IMR-90 (cell line): ENCODE data around the gene SLC6A17. TPM values are rescaled to one million over a fixed set of nuclear protein-coding genes. Genes with fewer than 3 reads are reported as not detected.

Experiments
- ATAC-seq: fragments of 200-7000 bp; cut with Tn5 transposase; 2 replicates; pipeline ENCODE4 v1.9.1; 2020; ENCODE audit warnings: low read depth, mild to moderate bottlenecking, moderate library complexity
- BruUV-seq: library from RNA; stranded (reverse); fragments of 400-500 nt; replicated peaks from 2 replicates; lab custom pipeline; 2021; lab: Mats Ljungman, UMichigan
- CTCF ChIA-PET: fragments of 300-600 bp; formaldehyde crosslinking; extraction: SDS; loops from one replicate; lab custom pipeline; 2021; ENCODE audit warnings: antibody characterized with exemption; lab: Yijun Ruan, JAX
- POLR2A ChIA-PET: fragments of 300-600 bp; sonication (Branson Sonifier 250); formaldehyde crosslinking; loops from one replicate; lab custom pipeline; 2022; ENCODE audit warnings: antibody characterized with exemption; ENCODE audit not compliant: unreplicated experiment; lab: Charles Lee
- DNase-seq: peaks from one replicate; pipeline ENCODE4 v3.0.0; 2013
- H2AFZ ChIP-seq: replicated peaks from 2 replicates; pipeline ENCODE3; 2013; ENCODE audit warnings: low read length, mild to moderate bottlenecking; ENCODE audit not compliant: poor library complexity
- H2AK5ac ChIP-seq: 2 replicates; pipeline ENCODE4 v1.6.1; 2013; ENCODE audit warnings: low read depth, low read length, inconsistent platforms
- H2AK9ac ChIP-seq: replicated peaks from 2 replicates; pipeline ENCODE3; 2013; ENCODE audit warnings: mild to moderate bottlenecking, low read depth, low read length, moderate library complexity; ENCODE audit not compliant: poor library complexity
- H2BK120ac ChIP-seq: 2 replicates; pipeline ENCODE4 v1.6.1; 2013; ENCODE audit warnings: low read depth, low read length, inconsistent platforms
- H2BK15ac ChIP-seq: 3 replicates; pipeline ENCODE4 v1.6.1; 2013; ENCODE audit warnings: low read depth, low read length, inconsistent platforms
- H2BK20ac ChIP-seq: 2 replicates; pipeline ENCODE4 v1.6.1; 2013; ENCODE audit warnings: low read depth, mild to moderate bottlenecking, inconsistent platforms, low read length, moderate library complexity
- H2BK5ac ChIP-seq: 2 replicates; pipeline ENCODE4 v1.6.1; 2013; ENCODE audit warnings: mild to moderate bottlenecking, low read depth, low read length, inconsistent platforms; ENCODE audit not compliant: poor library complexity, severe bottlenecking
- H3K14ac ChIP-seq: replicated peaks from 2 replicates; pipeline ENCODE4 v1.6.1; 2013; ENCODE audit warnings: low read depth, low read length, inconsistent platforms
- H3K18ac ChIP-seq: 2 replicates; pipeline ENCODE4 v1.6.1; 2013; ENCODE audit warnings: low read depth, low read length, control low read depth
- H3K23ac ChIP-seq: 2 replicates; pipeline ENCODE4 v1.6.1; 2013; ENCODE audit warnings: low read depth, low read length, inconsistent platforms
- H3K27ac ChIP-seq: 2 replicates; pipeline ENCODE4 v1.5.1; 2013; ENCODE audit warnings: mild to moderate bottlenecking, control low read depth, low read length; ENCODE audit not compliant: insufficient read depth
- H3K27me3 ChIP-seq: 2 replicates; pipeline ENCODE4 v1.6.1; 2013; ENCODE audit warnings: low read length; ENCODE audit not compliant: control insufficient read depth, insufficient read depth
- H3K36me3 ChIP-seq: 2 replicates; pipeline ENCODE4 v1.6.1; 2013; ENCODE audit warnings: low read length, mixed read lengths; ENCODE audit not compliant: control insufficient read depth, insufficient read depth
- H3K4ac ChIP-seq: 2 replicates; pipeline ENCODE4 v1.6.1; 2013; ENCODE audit warnings: low read depth, low read length, inconsistent platforms
- H3K4me1 ChIP-seq: 2 replicates; pipeline ENCODE4 v1.6.1; 2013; ENCODE audit warnings: low read length, mixed read lengths; ENCODE audit not compliant: control insufficient read depth, insufficient read depth
- H3K4me2 ChIP-seq: 2 replicates; pipeline ENCODE4 v1.6.1; 2013; ENCODE audit warnings: low read depth, mild to moderate bottlenecking, control low read depth, low read length, moderate library complexity
- H3K4me3 ChIP-seq: 2 replicates; pipeline ENCODE4 v1.5.1; 2013; ENCODE audit warnings: low read depth, mild to moderate bottlenecking, control low read depth, low read length, moderate library complexity; ENCODE audit not compliant: insufficient read depth
- H3K56ac ChIP-seq: 2 replicates; pipeline ENCODE4 v1.6.1; 2013; ENCODE audit warnings: low read length, inconsistent platforms; ENCODE audit not compliant: insufficient read depth; ENCODE audit errors: extremely low read depth
- H3K79me1 ChIP-seq, 2 experiments: 2 replicates each; pipeline ENCODE4 v1.6.1; 2013; ENCODE audit warnings: low read length in 2 of 2, inconsistent platforms in 1 of 2, low read depth in 1 of 2
- H3K9ac ChIP-seq: 2 replicates; pipeline ENCODE4 v1.6.1; 2013; ENCODE audit warnings: low read depth, low read length, control low read depth
- H3K9me1 ChIP-seq: 2 replicates; pipeline ENCODE4 v1.6.1; 2013; ENCODE audit warnings: low read length, inconsistent platforms; ENCODE audit not compliant: insufficient read depth
- H3K9me3 ChIP-seq: 2 replicates; pipeline ENCODE4 v1.6.1; 2013; ENCODE audit warnings: low read length; ENCODE audit not compliant: control insufficient read depth, insufficient read depth
- H4K20me1 ChIP-seq: 2 replicates; pipeline ENCODE4 v1.6.1; 2013; ENCODE audit warnings: low read length, inconsistent platforms; ENCODE audit not compliant: insufficient read depth
- H4K5ac ChIP-seq: 2 replicates; pipeline ENCODE4 v1.6.1; 2013; ENCODE audit warnings: mild to moderate bottlenecking, low read depth, low read length, control low read depth
- H4K8ac ChIP-seq, 2 experiments: 2 replicates each; pipeline ENCODE4 v1.6.1; 2013; ENCODE audit warnings: low read depth in 2 of 2, low read length in 2 of 2, control low read depth in 1 of 2, inconsistent platforms in 1 of 2
- H4K91ac ChIP-seq: 2 replicates; pipeline ENCODE4 v1.6.1; 2013; ENCODE audit warnings: low read depth, low read length, inconsistent platforms; ENCODE audit not compliant: insufficient read depth
- CEBPB ChIP-seq: IDR thresholded peaks from 2 replicates; pipeline ENCODE4 v1.6.1; 2012; ENCODE audit warnings: low read depth, low read length, improper control_type of control experiment
- CHD1 ChIP-seq: IDR thresholded peaks from 2 replicates; pipeline ENCODE4 v1.6.1; 2012; ENCODE audit warnings: low read depth, low read length, improper control_type of control experiment
- CTCF ChIP-seq: conservative IDR thresholded peaks from 2 replicates; pipeline ENCODE4 v1.5.1; 2012; ENCODE audit warnings: mild to moderate bottlenecking, low read depth, low read length, improper control_type of control experiment
- ELK1 ChIP-seq: fragments of 150-350 bp; IDR thresholded peaks from 2 replicates; pipeline ENCODE4 v1.6.1; 2016; ENCODE audit warnings: low read depth, mild to moderate bottlenecking, low read length, moderate library complexity, borderline replicate concordance
- FOS ChIP-seq: fragments of 150-350 bp; IDR thresholded peaks from 2 replicates; pipeline ENCODE4 v1.6.1; 2016; ENCODE audit warnings: low read depth, low read length
- MAFK ChIP-seq: IDR thresholded peaks from 2 replicates; pipeline ENCODE4 v1.6.1; 2012; ENCODE audit warnings: low read depth, low read length, improper control_type of control experiment
- MAZ ChIP-seq: IDR thresholded peaks from 2 replicates; pipeline ENCODE4 v1.6.1; 2012; ENCODE audit warnings: low read depth, mild to moderate bottlenecking, low read length, improper control_type of control experiment, moderate library complexity, borderline replicate concordance
- MXI1 ChIP-seq: IDR thresholded peaks from 2 replicates; pipeline ENCODE4 v1.6.1; 2012; ENCODE audit warnings: low read depth, mild to moderate bottlenecking, low read length, moderate library complexity, borderline replicate concordance
- POLR2A ChIP-seq: IDR thresholded peaks from 2 replicates; pipeline ENCODE4 v1.6.1; 2012; ENCODE audit warnings: mild to moderate bottlenecking, low read depth, low read length
- RAD21 ChIP-seq: IDR thresholded peaks from 2 replicates; pipeline ENCODE4 v1.6.1; 2012; ENCODE audit warnings: low read length, improper control_type of control experiment
- RCOR1 ChIP-seq: IDR thresholded peaks from 2 replicates; pipeline ENCODE4 v1.6.1; 2012; ENCODE audit warnings: mild to moderate bottlenecking, low read length, improper control_type of control experiment; ENCODE audit not compliant: insufficient replicate concordance
- SMC3 ChIP-seq: fragments of 150-350 bp; IDR thresholded peaks from 2 replicates; pipeline ENCODE4 v1.6.1; 2016; ENCODE audit warnings: low read depth, mild to moderate bottlenecking, antibody characterized with exemption, low read length, moderate library complexity
- USF2 ChIP-seq: fragments of 150-350 bp; IDR thresholded peaks from 2 replicates; pipeline ENCODE4 v1.6.1; 2017; ENCODE audit warnings: mild to moderate bottlenecking, antibody characterized with exemption, low read length, low read depth
- WGBS, 2 experiments: methylation state at CpG; one replicate each; pipeline versions ENCODE4 v1.1.5 to v1.1.7; 2013; ENCODE audit warnings: missing lambda C conversion rate in 2 of 2; ENCODE audit not compliant: insufficient read length in 1 of 2; ENCODE audit errors: extremely low coverage in 2 of 2; 5-methylcytosine and 5-hydroxymethylcytosine counted together
- dilution Hi-C: fragments of 300-500 bp; cut with HindIII; formaldehyde crosslinking; loops from one replicate; pipeline ENCODE4 v1.14.3; 2018; ENCODE audit warnings: low sequenced_read_pairs; ENCODE audit not compliant: unreplicated experiment
- in situ Hi-C: fragments of 300-500 bp; cut with MboI; formaldehyde crosslinking; loops from 3 replicates; pipeline ENCODE4 v1.14.3; 2019; ENCODE audit warnings: low sequenced_read_pairs, inconsistent platforms, mixed read lengths
- intact Hi-C: fragments of 100-400 bp; cut with micrococcal nuclease; formaldehyde crosslinking; loops from 2 replicates; pipeline ENCODE4 v1.10.0; 2022
- polyA plus RNA-seq, 3 experiments: library from polyadenylated mRNA; depleted of rRNA; stranded (reverse); fragments of >200 nt; gene quantifications; 2 replicates each; pipeline ENCODE4 v1.2.3, GENCODE V29; 2012; ENCODE audit warnings: low replicate concordance in 1 of 3
- total RNA-seq: library from RNA; depleted of rRNA; stranded (reverse); fragments of >200 nt; gene quantifications from 2 replicates; pipeline ENCODE4 v1.2.3, GENCODE V29; 2012

Gene SLC6A17
- total and polyA plus RNA-seq, 2 of the 4 experiments (the other 2 are of a cell fraction) = 0.54 to 0.82 TPM

GRCh38 chr1:110119843-110120242 is 30.5 kb upstream of the SLC6A17 start:
- Histone ChIP-seq H3K4ac (no peak overlapping the region), H3K14ac (no peak overlapping the region), H2BK120ac (no peak overlapping the region), H3K9me1 (no peaks in the 10 kb centered on the region), H3K9me3 (no peaks in the 10 kb centered on the region; the same call in 1 of the 2 replicates), H3K36me3 (no peaks in the 10 kb centered on the region), H2BK20ac (no peak overlapping the region), H3K27me3 (peaks cover 21% of the 10 kb centered on the region), H3K4me3 (no peak overlapping the region), H2AK9ac (no peak overlapping the region), H3K56ac (no peak overlapping the region), H2BK5ac (no peak overlapping the region), H3K27ac (no peak overlapping the region), H3K4me2 (no peak overlapping the region), H3K4me1 (no peaks in the 10 kb centered on the region), H3K9ac (no peak overlapping the region), H4K20me1 (no peaks in the 10 kb centered on the region), H4K5ac (no peak overlapping the region), H2AK5ac (no peak overlapping the region), H3K23ac (no peak overlapping the region), H3K79me1 (no peaks in the 10 kb centered on the region), H2BK15ac (no peak overlapping the region), H4K8ac (no peak overlapping the region), H3K18ac (no peak overlapping the region), H4K91ac (no peak overlapping the region), H2AFZ (no peak overlapping the region)
- BruUV-seq = no TSS peak
- dilution Hi-C loops (no loop called here), intact Hi-C loops (no loop called here), in situ Hi-C loops (no loop called here)
- no peak for TF ChIP-seq SMC3
- no peak for TF ChIP-seq MAFK
- TF ChIP-seq MAZ = no peak
- no peak for TF ChIP-seq MXI1
- TF ChIP-seq ELK1 = no peak
- no peak for TF ChIP-seq FOS
- no peak for TF ChIP-seq RAD21
- TF ChIP-seq CEBPB = no peak
- no peak for TF ChIP-seq RCOR1
- TF ChIP-seq CHD1 = no peak
- TF ChIP-seq USF2 = no peak
- no peak for TF ChIP-seq CTCF
- no peak for TF ChIP-seq POLR2A
- no peak for DNase-seq
- POLR2A ChIA-PET = no interaction called here
- WGBS, 2 experiments = 100% methylated on average over 1 of the region's 3 CpGs; no CpG with 5 or more reads in 1 of the 2 experiments
- CTCF ChIA-PET = no interaction called here
- ATAC-seq = no peak
